ENCODE measurements around the gene HOXC12. TPM values are rescaled to one million over a fixed set of nuclear protein-coding genes. Genes with fewer than 3 reads are reported as not detected.

HOXC12 gene
- total and polyA plus RNA-seq, 2 of the 8 experiments (the other 6 are each of a cell fraction or from before 2014, with no cell fraction given): not detected

- no peak overlapping the region for H3K27ac ChIP-seq (ENCODE audit: low read depth, low read length)
- peaks cover 0 to 8% (median 2%) of the 10 kb centered on the region in 4 experiments; a peak in 4 of 7 replicates for H3K4me1 ChIP-seq (replicated peaks in 1 of 4; ENCODE audit: control insufficient read depth in 3 of 4, insufficient read depth in 4 of 4, low read length in 3 of 4)
- peaks cover 83 to 100% (median 97%) of the 10 kb centered on the region in 4 experiments for H3K27me3 ChIP-seq (replicated peaks in 1 of 4; ENCODE audit: control insufficient read depth in 3 of 4, extremely low read depth in 1 of 4, insufficient read depth in 3 of 4, low read length in 3 of 4)
- no peaks in the 10 kb centered on the region for H3K79me1 ChIP-seq (ENCODE audit: low read depth, low read length)
- H2AK5ac ChIP-seq (ENCODE audit: low read depth, low read length): no peak overlapping the region
- H3K4me2 ChIP-seq (ENCODE audit: insufficient read depth in 1 of 2, low read depth in 2 of 2, low read length in 2 of 2): peak overlapping the region in 1 of 2 experiments; percentile 36; a peak in 2 of 4 replicates
- no peak overlapping the region for H2BK15ac ChIP-seq (ENCODE audit: low read length)
- no peak overlapping the region for H3K4ac ChIP-seq (replicated peaks; ENCODE audit: insufficient read length, low read depth, low read length)
- H2AFZ ChIP-seq (ENCODE audit: low read length): no peak overlapping the region
- DNase-seq (ENCODE audit: low read depth in 1 of 2, low spot score in 2 of 2) (no peak), FAIRE-seq (no peak)
- H3K23ac ChIP-seq (ENCODE audit: insufficient read length): no peak overlapping the region
- no peak overlapping the region for H3K4me3 ChIP-seq (ENCODE audit: extremely low read depth in 1 of 4, insufficient read depth in 2 of 4, low read depth in 3 of 4, low read length in 4 of 4)
- H2BK120ac ChIP-seq (replicated peaks; ENCODE audit: low read depth, low read length): no peak overlapping the region
- H3K56ac ChIP-seq (replicated peaks; ENCODE audit: insufficient read length, low read depth, low read length): no peak overlapping the region
- no peak overlapping the region for H3K14ac ChIP-seq (ENCODE audit: insufficient read length)
- no peaks in the 10 kb centered on the region for H3K79me2 ChIP-seq (ENCODE audit: control insufficient read depth in 1 of 2, insufficient read depth in 2 of 2, low read length in 2 of 2)
- no peaks in the 10 kb centered on the region for H3K9me3 ChIP-seq (ENCODE audit: insufficient read depth in 2 of 2, low read depth in 1 of 2, low read length in 1 of 2)
- ChIA-PET CTCF (ENCODE audit: partially characterized antibody) (interaction anchor here (1.3 to 1.9 kb wide), 5 partner anchors 12 to 159 kb away, joined by 3 to 5 read pairs (median 4); no protein-coding TSS in a partner anchor), POLR2A (ENCODE audit: partially characterized antibody) (interaction anchor here (0.6 kb wide), 1 partner anchor 225 kb away, joined by 3 read pairs; no protein-coding TSS in a partner anchor)
- H4K20me1 ChIP-seq (replicated peaks in 1 of 2; ENCODE audit: control insufficient read depth in 1 of 2, insufficient read depth in 2 of 2, low read length in 2 of 2): peaks cover 6 to 16% of the 10 kb centered on the region in 2 experiments
- no peak overlapping the region for H2BK5ac ChIP-seq (ENCODE audit: low read depth, low read length)
- H3K23me2 ChIP-seq (ENCODE audit: low read depth, low read length): no peaks in the 10 kb centered on the region
- H4K5ac ChIP-seq (ENCODE audit: insufficient read length, low read depth, low read length): no peak overlapping the region
- no peak overlapping the region for H2BK12ac ChIP-seq (ENCODE audit: low read depth, low read length)
- TF ChIP-seq SUZ12 (IDR thresholded peaks at IDR 0.05; ENCODE audit: low read length) (peak; percentile 93), RNF2 (IDR thresholded peaks at IDR 0.05; ENCODE audit: borderline replicate concordance, low read depth, low read length, missing control alignments, poor library complexity, severe bottlenecking) (peak; percentile 92), POLR2AphosphoS5 (IDR thresholded peaks at IDR 0.05; ENCODE audit: low read depth, low read length) (no peak), CBX8 (IDR thresholded peaks at IDR 0.05; ENCODE audit: borderline replicate concordance, low read depth, low read length) (0 out of 2 replicates have a peak, but pooled peaks have one; percentile 95), NANOG (IDR thresholded peaks at IDR 0.05; ENCODE audit: insufficient read depth, low read depth, low read length, poor library complexity, severe bottlenecking) (no peak), EZH2 (IDR thresholded peaks at IDR 0.05; ENCODE audit: low read depth, low read length, severe bottlenecking) (peak; percentile 94)
- H4K8ac ChIP-seq (ENCODE audit: extremely low read depth, insufficient read depth, low read length): peak overlapping the region; percentile 57; the same call in 1 of the 2 replicates
- H2BK20ac ChIP-seq (ENCODE audit: low read length): no peak overlapping the region
- H3K9ac ChIP-seq (replicated peaks in 1 of 4; ENCODE audit: extremely low read depth in 1 of 4, low read depth in 3 of 4, low read length in 3 of 4): no peak overlapping the region; a peak in 1 of 7 replicates
- no peak overlapping the region for H4K91ac ChIP-seq (replicated peaks; ENCODE audit: insufficient read length, low read length)
- WGBS, 2 experiments (ENCODE audit: extremely low coverage in 1 of 2, insufficient coverage in 1 of 2, insufficient read length in 1 of 2, insufficient replicate concordance in 2 of 2, low coverage in 1 of 2, low lambda C conversion rate in 2 of 2, missing lambda C conversion rate in 1 of 2): 11% methylated on average over 31 of the region's 31 CpGs; no CpG with 5 or more reads in 1 of the 2 experiments
- no peak overlapping the region for H3K18ac ChIP-seq (ENCODE audit: extremely low read depth, low read length)
- H3K36me3 ChIP-seq (ENCODE audit: control insufficient read depth in 2 of 4, insufficient read depth in 4 of 4, low read length in 3 of 4): no peaks in the 10 kb centered on the region
Measured at GRCh38 chr12:53928054-53928835, 26.5 kb upstream of the HOXC12 start.

All from H1 (cell line).